C4-2B (cell line): ENCODE results near the gene CSE1L.

Experiments used
- CTCF ChIP-seq: fragments of 450-650 bp; conservative IDR thresholded peaks from 2 replicates; pipeline ENCODE4 v1.5.1; 2017; ENCODE audit warnings: mild to moderate bottlenecking
- ZFX ChIP-seq: fragments of 450-650 bp; IDR thresholded peaks from 2 replicates; pipeline ENCODE4 v1.6.1; 2017

- TF ChIP-seq CTCF: no peak
- no peak for TF ChIP-seq ZFX
These were observed 21.9 kb upstream of the CSE1L start for GRCh38 chr20:49024220-49024619.
